Prostate gland (tissue), 2 donors: Measurements from ENCODE around the gene RASSF9. TPM values are rescaled to one million over a fixed set of nuclear protein-coding genes. Genes with fewer than 3 reads are reported as not detected.

Experiments
- DNase-seq: peaks from one replicate; pipeline ENCODE4 v3.0.0-alpha.2; 2019; ENCODE audit warnings: low spot score
- H3K27ac ChIP-seq, 2 donors: fragments of 200-600 bp; sonication (generic); 2 replicates each; pipeline ENCODE4 v1.5.1; 2017 to 2019
- H3K27me3 ChIP-seq: fragments of 200-600 bp; sonication (generic); replicated peaks from 2 replicates; pipeline ENCODE4 v1.5.1; 2019; ENCODE audit not compliant: insufficient read depth
- H3K36me3 ChIP-seq, 2 donors: fragments of 200-600 bp; sonication (generic); 1 replicate in 1 of 2; 2 replicates in 1 of 2; pipeline versions ENCODE4 v1.5.1 to v1.8.1; 2017 to 2019
- H3K4me1 ChIP-seq: fragments of 200-600 bp; sonication (generic); replicated peaks from 2 replicates; pipeline ENCODE4 v1.5.1; 2019
- H3K4me3 ChIP-seq, 2 donors: fragments of 200-600 bp; sonication (generic); 2 replicates each; pipeline ENCODE4 v1.5.1; 2017 to 2019
- H3K9me3 ChIP-seq: fragments of 200-600 bp; sonication (generic); 2 replicates; pipeline ENCODE4 v1.5.1; 2017
- CTCF ChIP-seq, 4 experiments: fragments of 200-600 bp in 2 of 4; fragments of 450-650 bp in 2 of 4; sonication (generic) in 2 of 4; IDR thresholded peaks; 1 replicate in 3 of 4; 2 replicates in 1 of 4; pipeline ENCODE4 v1.5.1; 2016 to 2019; ENCODE audit warnings: antibody characterized with exemption in 4 of 4, mild to moderate bottlenecking in 2 of 4, moderate library complexity in 2 of 4
- POLR2A ChIP-seq: fragments of 450-650 bp; IDR thresholded peaks from one replicate; pipeline ENCODE4 v1.6.1; 2016; ENCODE audit warnings: antibody characterized with exemption, mild to moderate bottlenecking
- POLR2AphosphoS5 ChIP-seq: sonication (generic); formaldehyde crosslinking; IDR thresholded peaks from one replicate; pipeline ENCODE4 v1.6.1; 2017; ENCODE audit warnings: antibody characterized with exemption
- WGBS: methylation state at CpG from one replicate; pipeline ENCODE4 v1.1.5; 2018; 5-methylcytosine and 5-hydroxymethylcytosine counted together
- intact Hi-C: fragments of 100-400 bp; cut with DNase I; formaldehyde crosslinking; loops from one replicate; pipeline ENCODE4 v1.14.2; 2022
- total RNA-seq, 2 donors: library from RNA; depleted of rRNA; stranded (reverse); fragments of >200 nt; gene quantifications; one replicate each; pipeline ENCODE4 v1.1.0, GENCODE V29; 2016

RASSF9 gene
- total RNA-seq, 2 donors from 2014 or later = 1.4 to 3.5 TPM

GRCh38 chr12:85829391-85829790, 6.8 kb downstream of the RASSF9 start:
- no peaks in the 10 kb centered on the region for H3K4me1 ChIP-seq
- WGBS = 80% methylated on average over 2 of the region's 2 CpGs
- no peak overlapping the region for H3K27ac ChIP-seq
- DNase-seq = no peak
- no peak overlapping the region for H3K4me3 ChIP-seq
- H3K9me3 ChIP-seq = no peaks in the 10 kb centered on the region
- TF ChIP-seq CTCF (IDR thresholded peaks at IDR 0.05) (no peak), POLR2AphosphoS5 (no peak), POLR2A (no peak)
- H3K36me3 ChIP-seq = no peaks in the 10 kb centered on the region
- H3K27me3 ChIP-seq = no peaks in the 10 kb centered on the region
- intact Hi-C loops = no loop called here

DNA sequence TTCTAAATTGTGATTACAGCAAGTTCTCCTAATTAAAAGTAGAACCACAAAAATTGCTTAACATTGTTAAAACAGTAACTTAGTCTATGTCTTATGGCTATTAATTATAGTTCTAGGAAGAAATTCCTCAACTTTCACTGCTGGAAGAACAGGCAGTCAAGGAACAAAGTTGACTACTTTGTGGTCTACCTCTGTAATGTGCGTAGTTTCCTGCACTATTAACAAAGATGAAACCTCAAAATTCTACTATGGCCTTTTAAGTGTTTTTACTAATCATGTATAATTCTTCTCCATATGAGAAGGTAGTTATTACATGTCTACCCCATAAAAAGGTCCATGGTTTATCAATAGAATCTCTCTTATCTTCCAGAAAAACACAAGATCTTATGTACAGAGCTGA, 7.6 kb downstream of the RASSF9 start:
- no peaks in the 10 kb centered on the region for H3K9me3 ChIP-seq
- no peaks in the 10 kb centered on the region for H3K4me1 ChIP-seq
- TF ChIP-seq CTCF (IDR thresholded peaks at IDR 0.05) (no peak), POLR2AphosphoS5 (no peak), POLR2A (no peak)
- H3K4me3 ChIP-seq = no peak overlapping the region
- H3K36me3 ChIP-seq = no peaks in the 10 kb centered on the region
- no peak for DNase-seq
- no peak overlapping the region for H3K27ac ChIP-seq
- no peaks in the 10 kb centered on the region for H3K27me3 ChIP-seq
- intact Hi-C loops = no loop called here
- 98% methylated on average over 1 of the region's 1 CpG for WGBS

GRCh38 chr12:85825746-85826145, 10.5 kb downstream of the RASSF9 start:
- H3K4me3 ChIP-seq = no peak overlapping the region
- intact Hi-C loops = no loop called here
- DNase-seq = no peak
- no peaks in the 10 kb centered on the region for H3K36me3 ChIP-seq
- H3K27ac ChIP-seq = no peak overlapping the region
- H3K4me1 ChIP-seq = no peaks in the 10 kb centered on the region
- no peak for TF ChIP-seq POLR2AphosphoS5
- no peak for TF ChIP-seq CTCF (IDR thresholded peaks at IDR 0.05)
- TF ChIP-seq POLR2A = no peak
- H3K27me3 ChIP-seq = no peaks in the 10 kb centered on the region
- H3K9me3 ChIP-seq = no peaks in the 10 kb centered on the region

- no peak overlapping the region for H3K27ac ChIP-seq
- H3K4me1 ChIP-seq = no peaks in the 10 kb centered on the region
- no peak overlapping the region for H3K4me3 ChIP-seq
- no peak for TF ChIP-seq POLR2AphosphoS5
- no peak for TF ChIP-seq CTCF (IDR thresholded peaks at IDR 0.05)
- no peak for TF ChIP-seq POLR2A
- intact Hi-C loops = no loop called here
- H3K9me3 ChIP-seq = no peaks in the 10 kb centered on the region
- DNase-seq = no peak
- H3K27me3 ChIP-seq = no peaks in the 10 kb centered on the region
- 86% methylated on average over 4 of the region's 4 CpGs for WGBS
- H3K36me3 ChIP-seq = no peaks in the 10 kb centered on the region
Measured at GRCh38 chr12:85823436-85824180, 12.6 kb downstream of the RASSF9 start.

DNA sequence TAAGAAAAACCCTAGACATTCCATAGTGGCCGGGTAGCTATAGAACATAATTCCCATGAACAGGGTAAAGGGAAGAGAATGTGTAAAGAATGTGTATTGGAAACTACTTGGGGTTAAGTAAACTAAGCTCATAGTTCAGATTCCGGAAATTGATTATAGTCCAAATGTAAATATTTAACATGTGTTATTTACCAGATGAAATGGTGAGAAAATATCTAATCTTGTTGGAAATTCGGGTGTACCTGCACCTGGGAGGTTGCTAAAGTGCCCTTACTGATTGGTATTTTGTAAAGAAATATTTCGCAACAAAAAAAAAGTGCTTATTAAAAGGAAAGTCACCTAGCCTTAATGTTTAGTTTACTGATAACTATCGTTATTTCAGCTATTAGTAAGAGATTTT, 14.4 kb downstream of the RASSF9 start:
- Histone ChIP-seq H3K4me3 (no peak overlapping the region), H3K36me3 (no peaks in the 10 kb centered on the region), H3K27ac (no peak overlapping the region), H3K27me3 (no peaks in the 10 kb centered on the region), H3K4me1 (no peaks in the 10 kb centered on the region), H3K9me3 (no peaks in the 10 kb centered on the region)
- DNase-seq = no peak
- WGBS = 46% methylated on average over 5 of the region's 5 CpGs
- no peak for TF ChIP-seq POLR2A
- no peak for TF ChIP-seq CTCF (IDR thresholded peaks at IDR 0.05)
- intact Hi-C loops = no loop called here
